Peyer's patch (tissue), 4 donors: ENCODE results near the gene STRA6.

Experiments
- CTCF ChIP-seq, 6 experiments: fragments of 450-650 bp in 4 of 6; fragments of 200-600 bp in 2 of 6; sonication (generic) in 1 of 6; IDR thresholded peaks; one replicate each; pipeline ENCODE4 v1.5.1; 2017 to 2019; ENCODE audit warnings: antibody characterized with exemption in 6 of 6, mild to moderate bottlenecking in 3 of 6, moderate library complexity in 1 of 6
- POLR2A ChIP-seq, 2 donors: fragments of 450-650 bp; IDR thresholded peaks; one replicate each; pipeline ENCODE4 v1.5.1; 2017; ENCODE audit warnings: antibody characterized with exemption in 2 of 2, mild to moderate bottlenecking in 2 of 2, moderate library complexity in 2 of 2

GRCh38 chr15:74168711-74169126, 33.9 kb downstream of the STRA6 start:
- no peak for TF ChIP-seq CTCF (IDR thresholded peaks at IDR 0.05)
- no peak for TF ChIP-seq POLR2A (IDR thresholded peaks at IDR 0.05)
